SH-SY5Y (cell line): ENCODE measurements around the gene GALNT18.

Source experiments
- GATA2 ChIP-seq: IDR thresholded peaks from 2 replicates; pipeline ENCODE4 v1.6.1; 2011; ENCODE audit warnings: mild to moderate bottlenecking, low read depth, low read length
- GATA3 ChIP-seq: IDR thresholded peaks from 2 replicates; pipeline ENCODE4 v1.6.1; 2011; ENCODE audit warnings: low read depth, mild to moderate bottlenecking, low read length, moderate library complexity

Gene GALNT18

DNA sequence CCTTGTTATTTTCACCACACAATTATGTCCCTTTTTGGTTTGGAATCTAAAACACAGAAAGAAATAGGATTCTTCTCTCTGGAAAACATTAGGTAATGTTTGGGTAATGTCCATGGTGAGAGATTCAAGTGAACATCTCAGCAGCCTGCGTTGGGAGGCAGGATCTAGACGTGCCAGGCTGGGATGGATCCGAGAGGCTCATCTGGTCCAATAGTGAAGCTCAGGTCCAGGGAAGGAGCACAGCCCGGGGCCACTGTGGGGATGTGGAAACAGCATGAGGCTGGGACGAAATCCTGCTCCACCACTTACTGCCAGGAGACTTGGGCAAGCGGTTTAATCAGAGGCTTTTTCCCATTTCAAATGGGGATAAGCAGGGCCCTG, 378.6 kb downstream of the GALNT18 start:
- TF ChIP-seq GATA3 (no peak), GATA2 (no peak)

- TF ChIP-seq GATA3, result no peak
- no peak for TF ChIP-seq GATA2
Measured at GRCh38 chr11:11241284-11241683, 380.5 kb downstream of the GALNT18 start.

DNA sequence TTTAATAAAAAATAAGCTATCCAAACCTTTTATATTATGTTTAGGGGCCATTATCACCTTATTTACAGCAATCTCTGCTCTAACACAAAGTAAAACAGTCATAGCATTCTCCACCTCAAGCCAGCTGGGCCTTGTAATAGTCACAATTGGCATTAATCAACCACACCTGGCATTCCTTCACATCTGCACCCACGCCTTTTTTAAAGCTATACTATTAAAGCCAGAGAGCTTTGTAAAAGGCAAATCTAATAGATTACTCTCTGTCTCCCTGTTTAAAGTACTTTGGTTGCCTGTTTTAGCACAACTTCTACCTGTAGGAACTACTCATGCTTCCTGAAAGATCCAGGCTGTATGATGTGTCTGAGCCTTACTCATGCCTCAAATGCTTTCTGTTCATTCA, 381.8 kb downstream of the GALNT18 start:
- TF ChIP-seq GATA3, result no peak
- no peak for TF ChIP-seq GATA2

- TF ChIP-seq GATA3 (no peak), GATA2 (no peak)
Measured at GRCh38 chr11:11237070-11237832, 384.6 kb downstream of the GALNT18 start.

DNA sequence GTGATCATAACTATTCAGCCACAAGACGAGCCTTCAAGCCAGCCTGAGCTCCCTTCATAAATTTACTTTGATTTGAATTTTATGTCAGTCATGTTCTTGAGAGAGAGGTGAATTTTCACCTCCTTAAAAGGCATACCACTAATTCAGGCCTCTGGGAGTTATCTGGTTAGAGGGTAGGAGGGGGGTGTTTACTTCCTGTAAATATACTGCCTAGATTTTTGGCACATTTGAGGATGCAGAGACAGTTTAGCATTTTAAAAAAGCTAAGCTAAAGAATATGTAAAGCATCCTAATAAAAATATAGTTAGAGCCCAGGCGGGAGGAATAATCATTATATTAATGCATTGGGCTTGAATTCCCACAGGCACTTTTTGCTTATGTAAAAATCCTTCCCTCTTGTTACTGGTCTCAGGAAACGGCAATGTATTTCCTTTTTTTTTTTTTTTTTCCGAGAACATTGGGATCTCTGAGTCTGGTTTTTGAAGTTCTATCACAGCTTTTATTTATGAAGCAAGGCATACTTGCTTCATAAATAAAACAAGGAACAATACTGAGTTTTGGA, 385.2 kb downstream of the GALNT18 start:
- TF ChIP-seq GATA2 (no peak), GATA3 (no peak)

DNA sequence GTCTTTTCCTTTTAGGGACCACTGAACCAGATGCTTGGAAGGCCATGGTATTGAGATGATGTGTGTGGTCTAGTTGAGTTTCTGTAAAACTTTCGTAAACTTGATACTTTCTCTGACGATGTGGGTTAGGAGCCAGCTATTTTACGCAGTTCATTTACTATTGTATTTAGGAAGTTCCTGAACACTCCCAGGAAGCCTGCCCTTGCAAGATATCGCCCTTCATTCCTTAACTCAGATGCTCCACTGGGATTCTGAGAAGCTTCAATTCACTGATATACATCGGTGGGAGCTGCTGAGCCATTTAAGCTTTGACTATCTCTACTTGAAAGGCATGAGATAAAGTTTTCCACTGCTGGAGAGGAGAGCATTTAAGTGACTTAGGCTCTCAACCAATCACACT, 390.0 kb downstream of the GALNT18 start:
- TF ChIP-seq GATA2 (no peak), GATA3 (no peak)

DNA sequence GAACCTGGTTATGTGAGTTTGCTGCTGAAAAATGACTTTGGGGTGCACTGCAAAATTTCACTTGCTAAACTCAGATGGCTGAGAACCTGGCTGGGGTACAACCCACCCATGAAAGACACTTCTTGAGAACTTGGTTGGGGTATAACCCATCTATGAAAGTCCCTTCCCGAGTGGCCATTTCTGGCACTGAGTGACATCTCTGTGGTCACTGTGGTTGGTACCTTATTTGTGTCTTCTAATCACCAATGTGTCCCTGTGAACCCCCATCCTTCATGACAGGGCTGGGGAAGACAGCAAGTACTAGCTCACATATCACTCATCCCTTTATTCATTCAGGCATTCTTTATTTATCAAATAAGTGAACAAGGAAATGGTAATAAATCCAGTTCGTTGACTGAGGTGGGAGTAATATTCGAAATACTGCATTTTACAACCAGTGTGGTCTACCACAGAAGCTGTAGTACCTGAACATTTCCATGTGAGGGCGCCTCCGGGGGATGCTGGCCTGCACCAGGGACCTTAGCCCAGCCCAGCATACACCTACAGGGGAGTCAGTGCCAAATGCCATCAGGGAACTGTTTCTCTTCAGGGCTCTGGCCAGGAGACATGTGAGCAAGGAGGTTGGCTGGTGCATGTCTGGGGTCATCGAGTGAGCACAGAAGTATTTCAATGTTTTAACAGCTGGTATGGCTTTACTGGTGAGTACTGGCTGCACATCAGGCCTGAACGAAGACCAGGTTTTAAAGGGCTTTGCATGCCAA, 390.8 kb downstream of the GALNT18 start:
- no peak for TF ChIP-seq GATA3
- TF ChIP-seq GATA2, result no peak

DNA sequence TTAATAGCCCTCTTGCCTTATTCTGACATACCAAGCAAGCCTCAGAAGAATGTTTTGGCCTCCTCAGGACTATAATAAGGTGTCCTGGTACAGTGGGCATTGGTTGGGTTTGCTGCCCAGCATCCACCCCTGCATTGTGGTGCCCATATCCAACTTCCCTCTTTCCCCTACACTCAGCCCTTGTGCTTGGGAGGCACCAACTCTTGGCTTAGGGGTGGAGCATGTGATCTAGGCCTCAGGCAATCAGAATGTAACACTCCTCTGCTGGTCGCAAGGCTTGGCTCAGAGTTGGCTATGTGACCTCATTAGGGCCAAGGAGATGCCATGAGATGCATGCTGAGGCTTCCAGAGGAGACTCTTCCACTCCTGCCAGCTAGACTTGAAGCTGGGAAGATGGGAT, 391.7 kb downstream of the GALNT18 start:
- TF ChIP-seq GATA3 (no peak), GATA2 (no peak)

GRCh38 chr11:11229647-11230046, 392.2 kb downstream of the GALNT18 start:
- TF ChIP-seq GATA2 (no peak), GATA3 (no peak)

DNA sequence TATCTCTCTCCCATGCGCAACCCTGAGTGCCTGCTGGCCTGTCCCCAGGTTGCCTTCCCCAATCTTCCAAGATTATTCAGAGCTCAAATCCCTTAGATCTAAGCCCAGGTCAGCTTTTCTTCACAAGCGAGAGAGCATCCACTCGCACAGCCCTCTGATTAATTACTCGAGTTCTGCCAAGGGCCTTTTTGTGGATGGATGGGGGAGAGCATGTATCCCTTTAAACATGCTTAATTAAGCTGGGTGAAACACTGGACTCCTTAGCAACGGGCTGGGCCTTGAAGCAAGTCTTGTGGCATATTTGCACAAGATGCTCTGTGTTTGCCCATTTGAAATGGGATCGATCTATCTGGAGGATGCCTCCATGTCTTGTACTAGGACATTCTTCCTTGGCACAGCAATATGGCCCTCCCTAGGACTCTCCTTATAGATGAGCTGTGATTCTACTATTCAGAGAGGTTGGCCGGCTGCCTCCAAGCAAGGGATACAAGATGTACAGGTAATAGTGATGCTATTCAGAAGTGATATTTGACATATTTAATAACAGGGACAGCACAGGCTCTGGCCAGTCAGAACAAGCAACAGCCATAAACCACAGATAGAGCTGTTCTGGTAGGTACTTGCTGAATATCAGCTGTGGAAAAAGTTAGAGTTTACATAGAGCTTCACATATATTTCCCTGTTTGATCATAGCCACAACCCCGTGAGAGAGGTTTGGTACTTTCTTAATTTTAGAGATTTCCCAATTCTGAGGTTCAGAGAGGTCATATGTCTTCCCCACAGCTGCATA, 394.3 kb downstream of the GALNT18 start:
- TF ChIP-seq GATA2 (no peak), GATA3 (no peak)
